Transverse colon (tissue), 4 donors: ENCODE results near the gene MRPL28.

Experiments used
- CTCF ChIP-seq, 5 experiments: fragments of 200-600 bp in 3 of 5; fragments of 450-650 bp in 2 of 5; sonication (generic) in 3 of 5; IDR thresholded peaks; 1 replicate in 2 of 5; 2 replicates in 3 of 5; pipeline ENCODE4 v1.5.1; 2016 to 2017; ENCODE audit warnings: antibody characterized with exemption in 5 of 5, inconsistent platforms in 3 of 5, mild to moderate bottlenecking in 2 of 5, moderate library complexity in 1 of 5
- POLR2AphosphoS5 ChIP-seq, 3 donors: sonication (generic); formaldehyde crosslinking; IDR thresholded peaks; one replicate each; pipeline ENCODE4 v1.6.1; 2016; ENCODE audit warnings: antibody characterized with exemption in 3 of 3

GRCh38 chr16:407253-407652 lies 36.9 kb upstream of the MRPL28 start:
- no peak for TF ChIP-seq POLR2AphosphoS5 (IDR thresholded peaks at IDR 0.05)
- no peak for TF ChIP-seq CTCF (IDR thresholded peaks at IDR 0.05)
